Fibroblast of peridontal ligament (primary cell): ENCODE data around the gene MUS81.

Experiments
- DNase-seq: peaks from one replicate; pipeline ENCODE4 v3.0.0-alpha.2; 2010; ENCODE audit errors: extremely low read depth

The MUS81 gene

GRCh38 chr11:65861165-65861505, 902 bp downstream of the MUS81 start:
- DNase-seq: no peak

- DNase-seq: no peak
Measured at GRCh38 chr11:65861533-65862183, 1.4 kb downstream of the MUS81 start.

- DNase-seq: no peak
Measured at GRCh38 chr11:65862191-65862735, 2.0 kb downstream of the MUS81 start.

- DNase-seq: no peak
Measured at GRCh38 chr11:65862941-65863888, 3.0 kb downstream of the MUS81 start.

- DNase-seq: no peak
Measured at GRCh38 chr11:65863889-65864705, 3.9 kb downstream of the MUS81 start.

GRCh38 chr11:65864706-65865471, 4.7 kb downstream of the MUS81 start:
- no peak for DNase-seq

GRCh38 chr11:65865550-65866172, 5.4 kb downstream of the MUS81 start:
- no peak for DNase-seq

- no peak for DNase-seq
Measured at GRCh38 chr11:65866509-65867283, 6.5 kb downstream of the MUS81 start.

GRCh38 chr11:65867284-65868071, 7.2 kb downstream of the MUS81 start:
- DNase-seq: no peak

GRCh38 chr11:65868076-65868667, 7.9 kb downstream of the MUS81 start:
- DNase-seq: no peak

- DNase-seq: no peak
Measured at GRCh38 chr11:65868907-65869306, 8.7 kb downstream of the MUS81 start.

GRCh38 chr11:65869643-65870306, 9.5 kb downstream of the MUS81 start:
- no peak for DNase-seq

- no peak for DNase-seq
Measured at GRCh38 chr11:65870307-65870658, 10.1 kb downstream of the MUS81 start.

GRCh38 chr11:65870706-65871681, 10.8 kb downstream of the MUS81 start:
- no peak for DNase-seq

GRCh38 chr11:65871811-65872548, 11.7 kb downstream of the MUS81 start:
- DNase-seq: no peak

GRCh38 chr11:65872586-65873317, 12.5 kb downstream of the MUS81 start, which contains the start of gene EFEMP2:
TSS of gene EFEMP2 (minus strand) at chr11:65872800. CDS start at chr11:65872354, 446 bp downstream.
- no peak for DNase-seq
